ENCODE results near the gene EHD2.
"Not testable (repeated sequence)": the region's sequence is repeated elsewhere in the genome, so short reads cannot be mapped to it uniquely, and the experiment has no call there.

EHD2 gene

DNA sequence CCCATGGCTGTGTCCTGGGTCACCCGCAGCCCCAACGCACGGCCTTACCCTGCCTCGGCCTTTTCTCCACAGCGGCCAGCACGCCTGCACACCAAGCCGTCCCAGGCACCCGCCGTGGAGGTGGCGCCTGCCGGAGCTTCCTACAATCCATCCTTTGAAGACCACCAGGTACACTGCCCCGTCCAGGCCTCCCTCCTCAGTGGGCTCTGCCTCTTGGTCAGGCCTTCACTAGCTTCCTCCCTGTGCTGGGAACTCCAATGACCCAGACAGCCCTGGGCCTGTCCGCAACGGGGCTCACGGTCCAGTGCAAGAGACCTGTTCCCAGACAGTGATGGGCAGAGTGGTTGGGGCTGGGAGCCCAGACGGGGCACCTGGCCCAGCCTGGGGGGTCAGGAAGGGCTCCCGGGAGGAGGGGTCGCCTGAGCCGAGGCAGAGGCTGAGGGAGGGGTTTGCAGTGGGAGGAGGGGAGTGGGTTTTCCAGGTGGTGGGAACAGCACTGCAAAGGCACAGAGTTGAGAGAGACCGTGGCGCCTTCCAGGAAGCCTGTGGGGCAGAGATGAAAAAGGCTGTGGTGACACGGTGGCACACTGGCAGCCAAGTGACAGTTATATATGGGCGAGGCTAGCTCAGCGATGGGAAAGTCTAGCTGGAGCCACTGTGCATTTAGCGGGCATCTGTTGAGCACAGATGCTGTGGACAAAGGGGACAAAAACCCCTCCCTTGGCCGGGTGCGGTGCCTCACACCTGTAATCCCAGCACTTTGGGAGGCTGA lies 39.4 kb downstream of the EHD2 start:
- DNase-seq = no peak

DNA sequence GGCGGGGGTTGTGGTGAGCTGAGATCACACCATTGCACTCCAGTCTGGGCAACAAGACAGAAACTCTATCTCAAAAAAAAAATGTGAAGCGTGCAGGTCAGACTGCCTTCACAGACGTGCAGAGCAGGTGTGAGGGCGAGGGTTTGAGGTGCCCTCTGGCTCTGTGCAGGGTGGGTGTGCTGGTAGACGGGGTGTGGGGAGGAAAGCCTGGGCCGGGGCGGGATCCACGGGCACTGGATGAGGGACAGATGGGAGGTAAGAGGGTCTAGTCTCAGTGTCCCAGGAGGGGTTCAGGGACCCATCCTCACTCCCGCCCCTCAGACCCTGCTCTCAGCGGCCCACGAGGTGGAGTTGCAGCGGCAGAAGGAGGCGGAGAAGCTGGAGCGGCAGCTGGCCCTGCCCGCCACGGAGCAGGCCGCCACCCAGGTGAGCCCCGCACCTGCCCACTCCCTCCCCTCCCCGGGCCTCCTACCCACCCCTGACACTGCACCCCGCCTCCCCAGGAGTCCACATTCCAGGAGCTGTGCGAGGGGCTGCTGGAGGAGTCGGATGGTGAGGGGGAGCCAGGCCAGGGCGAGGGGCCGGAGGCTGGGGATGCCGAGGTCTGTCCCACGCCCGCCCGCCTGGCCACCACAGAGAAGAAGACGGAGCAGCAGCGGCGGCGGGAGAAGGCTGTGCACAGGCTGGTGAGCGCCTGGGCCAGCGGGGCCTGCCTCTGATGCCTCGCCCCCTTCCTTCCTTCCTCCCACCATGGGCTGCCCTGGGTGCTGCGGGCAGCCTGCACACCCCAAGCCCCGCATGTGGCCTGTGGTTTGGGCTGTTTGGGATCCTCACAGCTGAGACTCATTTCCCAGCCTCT lies 41.2 kb downstream of the EHD2 start:
- DNase-seq = no peak

DNA sequence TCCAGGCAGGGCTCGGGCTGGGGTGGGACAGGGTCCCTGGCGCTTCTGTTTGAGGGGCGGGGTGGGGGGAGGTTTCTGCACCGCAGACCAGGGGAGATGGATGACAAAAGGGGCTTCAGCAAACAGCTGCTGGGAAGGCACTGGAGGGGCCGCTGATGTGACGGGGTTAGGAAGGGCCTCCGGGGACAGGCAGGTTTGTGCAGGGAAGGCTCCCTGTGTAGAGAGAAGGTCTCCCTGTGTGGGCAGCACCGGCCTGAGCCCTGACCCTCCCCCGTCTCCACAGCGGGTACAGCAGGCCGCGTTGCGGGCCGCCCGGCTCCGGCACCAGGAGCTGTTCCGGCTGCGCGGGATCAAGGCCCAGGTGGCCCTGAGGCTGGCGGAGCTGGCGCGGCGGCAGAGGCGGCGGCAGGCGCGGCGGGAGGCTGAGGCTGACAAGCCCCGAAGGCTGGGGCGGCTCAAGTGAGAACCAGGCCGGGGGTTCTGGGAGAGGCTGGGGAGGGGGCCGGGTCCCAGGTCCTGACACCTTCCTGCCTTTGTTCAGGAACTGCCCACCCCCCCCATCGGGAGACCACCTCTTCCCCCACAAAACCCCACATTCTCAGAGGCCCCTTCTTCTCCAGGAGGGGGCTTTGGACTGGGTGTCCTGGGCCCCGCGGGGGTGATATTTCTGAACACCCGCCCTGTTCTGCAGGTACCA lies 42.0 kb downstream of the EHD2 start:
- DNase-seq = no peak

DNA sequence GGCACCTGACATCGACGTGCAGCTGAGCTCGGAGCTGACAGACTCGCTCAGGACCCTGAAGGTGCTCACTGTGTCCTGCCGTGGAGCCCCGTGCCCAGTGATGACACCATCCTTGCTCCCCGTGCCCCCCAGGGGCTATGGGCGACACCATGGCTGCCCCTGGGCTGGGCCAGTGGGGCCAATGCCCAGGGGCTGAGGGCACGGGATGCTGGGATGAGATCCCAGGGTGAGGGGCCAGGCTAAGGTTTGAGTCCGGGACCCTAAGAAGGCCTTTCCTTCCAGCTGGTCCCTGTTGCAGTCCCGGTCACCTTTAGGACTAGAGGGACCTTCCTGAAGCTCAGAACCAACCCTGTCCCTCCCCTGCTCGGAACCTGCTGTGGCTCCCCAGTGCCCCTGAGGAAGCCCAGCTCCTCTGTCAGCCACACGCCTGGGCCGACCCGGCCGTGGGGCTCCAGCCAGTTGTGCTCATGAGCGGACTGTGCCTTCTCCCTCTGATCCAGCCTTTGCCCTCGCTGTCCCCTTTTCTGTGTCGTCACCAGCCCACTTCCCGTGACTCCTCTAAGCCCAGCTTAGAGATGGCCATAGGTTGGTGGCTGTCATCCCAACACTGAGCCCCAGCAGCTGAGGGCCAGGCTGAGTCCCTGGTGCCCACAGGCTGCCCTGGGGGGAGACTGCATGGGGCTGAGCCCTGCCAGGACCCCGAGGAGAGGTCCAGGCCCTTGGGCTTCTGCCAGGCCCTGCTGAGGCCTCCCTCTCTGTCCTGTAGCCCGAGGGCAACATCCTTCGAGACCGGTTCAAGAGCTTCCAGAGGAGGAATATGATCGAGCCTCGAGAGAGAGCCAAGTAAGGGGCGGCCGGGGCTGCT lies 42.8 kb downstream of the EHD2 start:
- no peak for DNase-seq

DNA sequence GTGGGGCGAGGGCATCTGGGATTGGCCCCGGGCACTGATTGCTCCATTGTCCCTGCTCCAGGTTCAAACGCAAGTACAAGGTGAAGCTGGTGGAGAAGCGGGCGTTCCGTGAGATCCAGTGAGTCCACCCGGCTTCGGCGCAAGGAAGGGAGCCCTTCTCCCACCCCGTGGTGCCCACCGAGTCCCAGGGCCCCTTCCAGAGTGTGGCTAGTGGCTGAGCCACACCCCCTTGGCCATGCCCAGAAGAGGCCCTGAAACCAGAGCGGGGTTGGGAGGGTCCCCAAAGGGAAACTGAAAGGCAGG lies 43.4 kb downstream of the EHD2 start:
- no peak for DNase-seq

DNA sequence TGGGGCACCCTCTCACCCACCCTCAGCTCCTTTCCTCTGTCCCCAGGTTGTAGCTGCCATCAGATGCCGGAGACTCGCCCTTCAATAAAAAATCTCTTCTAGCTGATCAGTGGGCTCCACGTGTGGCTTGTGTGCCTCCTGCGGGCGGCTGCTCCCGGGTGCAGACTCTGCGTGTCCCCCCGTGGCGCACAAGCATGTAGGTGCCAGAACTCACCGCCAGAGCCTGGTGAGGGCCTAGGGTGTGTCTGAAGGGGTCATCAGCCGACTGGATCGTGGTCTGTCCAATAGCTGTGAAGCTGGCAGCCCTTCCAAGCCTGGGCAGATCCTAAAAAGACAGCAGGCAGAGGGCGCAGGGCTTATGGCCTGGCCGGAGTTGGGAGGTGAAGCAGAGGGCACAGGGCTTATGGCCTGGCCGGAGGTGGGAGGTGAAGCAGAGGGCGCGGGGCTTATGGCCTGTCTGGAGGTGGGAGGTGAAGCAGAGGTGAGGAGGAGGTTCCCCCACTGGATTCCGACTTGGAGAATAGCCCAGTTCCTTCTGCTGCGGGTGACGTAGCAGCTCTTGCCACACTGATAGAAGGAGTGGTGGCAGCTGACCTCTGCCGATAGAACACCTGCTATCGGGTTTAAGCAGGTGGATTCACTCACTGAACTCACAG lies 43.9 kb downstream of the EHD2 start:
- DNase-seq = no peak

DNA sequence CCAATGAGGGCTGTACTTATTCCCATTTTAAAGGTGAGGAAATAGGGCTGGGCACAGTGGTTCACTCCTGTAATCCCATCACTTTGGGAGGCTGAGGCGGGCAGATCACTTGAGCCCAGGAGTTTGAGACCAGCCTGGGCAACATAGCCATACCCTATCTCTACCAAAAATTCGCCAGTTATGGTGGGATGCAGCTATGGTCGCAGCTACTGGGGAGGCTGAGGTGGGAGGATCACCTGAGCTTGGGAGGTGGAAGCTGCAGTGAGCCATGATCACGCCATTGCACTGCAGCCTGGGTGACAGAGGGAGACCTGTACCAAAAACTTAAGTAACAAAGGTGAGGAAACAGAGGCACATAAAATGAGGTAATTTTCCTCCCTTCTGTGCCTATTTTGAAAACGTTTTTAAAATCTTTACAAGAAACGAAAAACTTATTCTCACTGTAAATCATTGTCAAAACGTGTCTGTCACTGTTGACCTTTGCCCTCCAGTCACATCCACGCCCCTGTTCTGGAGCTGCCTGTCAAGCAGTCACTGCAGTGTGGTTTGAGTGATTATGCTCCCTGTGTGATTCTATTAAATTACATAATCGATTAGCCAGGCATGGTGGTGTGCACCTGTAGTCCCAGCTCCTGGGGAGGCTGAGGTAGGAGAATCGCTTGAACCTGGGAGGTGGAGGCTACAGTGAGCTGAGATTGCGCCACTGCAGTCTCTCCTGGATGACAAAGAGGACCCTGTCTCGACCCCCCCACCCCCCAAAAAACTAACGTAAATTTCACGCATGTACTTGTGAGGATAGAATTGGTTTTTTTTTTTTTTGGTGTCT lies 44.6 kb downstream of the EHD2 start:
- DNase-seq = no peak

DNA sequence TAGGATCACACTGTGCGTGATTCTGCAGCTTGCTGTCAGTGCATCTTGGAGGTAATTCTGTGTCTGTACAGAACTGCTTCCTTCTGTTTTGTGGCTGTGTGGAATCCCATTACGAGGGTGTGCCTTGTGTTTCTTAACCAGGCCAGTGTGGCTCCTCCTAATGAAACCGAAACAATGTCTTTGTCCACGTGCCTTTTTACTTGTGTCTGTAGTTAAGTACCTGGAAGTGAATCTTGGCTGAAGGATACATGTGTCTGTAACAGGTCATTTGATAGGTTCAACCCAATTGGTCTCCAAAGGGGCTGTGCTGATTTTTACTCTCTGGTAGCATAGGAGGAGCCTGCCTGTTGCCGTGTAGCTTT lies 45.2 kb downstream of the EHD2 start:
- no peak for DNase-seq

DNA sequence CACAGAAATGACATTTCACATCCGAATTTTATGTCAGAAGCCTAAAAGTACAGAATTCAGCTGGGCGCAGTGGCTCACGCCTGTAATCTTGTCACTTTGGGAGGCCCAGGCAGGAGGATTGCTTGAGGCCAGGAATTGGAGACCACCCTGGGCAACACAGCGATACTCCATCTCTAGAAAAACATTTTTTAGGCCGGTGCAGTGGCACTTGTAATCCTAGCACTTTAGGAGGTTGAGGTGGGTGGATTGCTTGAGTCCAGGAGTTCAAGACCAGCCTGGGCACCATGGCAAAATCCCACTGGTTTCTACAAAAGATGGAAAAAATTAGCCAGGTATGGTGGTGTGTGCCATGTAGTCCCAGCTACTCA lies 47.4 kb downstream of the EHD2 start:
- DNase-seq = no peak

DNA sequence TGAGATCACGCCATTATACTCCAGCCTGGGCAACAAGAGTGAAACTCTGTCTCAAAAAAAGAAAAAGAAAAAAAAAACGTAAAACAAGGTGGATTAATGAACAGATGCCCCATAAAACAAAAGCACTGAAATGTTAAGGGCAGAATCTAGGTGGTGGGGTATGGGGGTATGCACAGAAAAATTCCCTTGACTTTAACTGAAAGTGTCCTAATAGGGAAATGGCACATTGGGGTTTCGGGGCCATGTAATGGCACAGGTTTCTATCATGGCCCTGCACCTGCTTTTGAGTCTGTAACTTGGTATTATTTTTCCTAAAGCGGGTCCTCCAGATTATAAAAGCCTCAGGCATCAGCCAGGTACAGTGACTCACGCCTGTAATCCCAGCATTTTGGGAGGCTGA lies 48.3 kb downstream of the EHD2 start:
- no peak for DNase-seq

DNA sequence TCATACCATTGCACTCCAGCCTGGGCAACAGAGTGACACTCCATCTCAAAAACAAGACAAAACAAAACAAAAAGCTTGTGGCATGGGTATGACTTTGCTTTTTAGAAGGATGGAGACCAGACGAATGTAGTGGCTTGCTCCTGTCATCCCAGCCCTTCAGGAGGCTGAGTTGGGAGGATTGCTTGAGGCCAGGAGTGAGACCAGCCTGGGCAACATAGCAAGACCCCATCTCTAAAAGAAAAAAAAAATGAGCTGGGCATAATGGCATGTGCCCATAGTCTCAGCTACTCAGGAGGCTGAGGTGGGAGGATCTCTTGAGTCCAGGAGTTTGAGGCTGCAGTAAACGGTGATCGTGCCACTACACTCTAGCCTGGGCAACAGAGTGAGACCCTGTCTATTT lies 48.9 kb downstream of the EHD2 start:
- no peak for DNase-seq

DNA sequence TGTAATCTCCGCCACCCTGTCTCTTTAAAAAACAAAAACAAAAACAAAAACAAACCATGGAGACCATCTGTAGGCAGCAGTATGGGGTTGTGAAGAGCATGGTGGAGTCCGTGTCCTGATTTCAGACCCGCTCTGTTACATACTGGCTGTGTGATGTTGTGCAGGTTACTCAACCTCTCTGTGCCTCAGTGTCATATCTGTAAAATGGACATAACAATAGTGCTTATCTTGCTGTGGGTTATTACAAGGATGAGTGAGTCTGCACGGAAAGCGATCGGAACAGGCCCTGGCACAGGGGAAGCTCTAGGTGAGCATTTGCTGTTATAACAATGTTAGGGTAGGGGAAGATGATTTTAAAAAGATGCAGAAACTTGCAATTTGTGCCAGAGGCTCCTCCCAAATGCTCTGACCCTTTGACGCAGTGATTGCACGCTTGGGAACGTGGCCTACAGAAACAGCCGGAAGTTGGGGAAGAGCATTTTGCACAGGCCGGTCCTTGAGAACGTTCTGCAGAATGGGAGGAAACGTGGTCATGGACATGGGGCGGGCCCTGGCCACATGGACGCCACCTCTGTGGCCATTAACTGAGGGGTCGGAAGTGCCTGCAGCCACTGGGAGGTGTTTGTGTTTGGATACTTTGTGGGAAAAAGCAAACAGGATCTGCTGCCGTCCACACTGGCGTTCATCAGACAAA lies 49.5 kb downstream of the EHD2 start:
- no peak for DNase-seq

DNA sequence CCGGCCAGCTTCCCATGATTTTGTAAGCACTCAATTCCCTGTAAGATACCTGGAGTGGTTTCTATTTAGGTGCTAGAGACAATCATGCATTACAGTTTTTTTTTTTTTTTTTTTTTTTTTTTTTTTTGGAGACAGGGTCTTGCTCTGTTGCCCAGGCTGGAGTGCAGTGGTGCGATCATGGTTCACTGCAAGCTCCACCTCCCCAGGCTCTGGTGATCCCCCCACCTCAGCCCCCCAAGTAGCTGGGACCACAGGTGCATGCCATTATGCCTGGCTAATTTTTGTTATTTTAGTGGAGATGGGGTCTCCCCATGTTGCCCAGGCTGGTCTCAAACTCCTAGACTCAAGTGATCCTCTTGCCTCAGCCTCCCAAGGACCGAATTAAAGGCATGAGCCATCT lies 51.5 kb downstream of the EHD2 start:
- DNase-seq = not testable (repeated sequence)

DNA sequence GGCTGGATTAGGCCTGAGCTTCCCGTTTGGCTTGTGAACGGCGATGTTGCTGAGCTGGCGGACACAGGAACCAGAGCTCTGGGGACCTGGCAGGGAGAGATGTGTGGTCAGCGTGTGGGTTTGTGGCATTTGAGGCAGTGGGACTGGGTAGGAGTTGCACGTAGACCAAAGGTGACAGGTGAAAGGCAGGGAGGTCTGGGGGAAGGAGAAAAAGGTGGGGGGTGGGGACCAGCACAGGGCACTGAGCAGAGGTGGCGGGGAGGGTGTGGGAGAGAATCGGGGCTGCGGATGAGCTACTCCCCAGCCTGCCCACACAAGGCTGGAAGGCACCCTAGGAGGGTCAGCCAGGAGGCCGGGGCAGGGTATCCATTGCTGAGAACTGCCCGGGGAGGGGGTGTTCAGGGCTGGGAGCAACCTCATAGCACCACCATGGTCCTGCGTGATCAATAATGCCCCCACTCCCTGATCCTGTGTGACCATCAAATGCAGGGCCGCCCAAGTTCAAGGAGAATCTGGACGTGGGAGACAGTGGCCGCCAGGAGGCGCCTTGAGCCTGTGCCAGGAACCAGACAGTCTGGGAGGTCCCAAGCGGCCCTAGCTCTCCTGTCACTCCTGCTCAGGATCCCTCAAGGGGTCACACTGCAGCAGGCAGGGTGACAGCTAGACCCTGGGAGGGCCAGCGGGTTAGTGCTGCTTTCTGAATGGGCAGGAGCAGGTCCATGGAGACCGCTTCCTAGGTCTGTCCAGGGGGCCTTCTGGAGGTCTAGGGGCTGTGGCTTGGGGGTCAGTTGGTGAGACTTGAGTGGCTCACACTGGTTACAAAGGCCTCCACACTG lies 52.5 kb downstream of the EHD2 start:
- peak; percentile 49 for DNase-seq

DNA sequence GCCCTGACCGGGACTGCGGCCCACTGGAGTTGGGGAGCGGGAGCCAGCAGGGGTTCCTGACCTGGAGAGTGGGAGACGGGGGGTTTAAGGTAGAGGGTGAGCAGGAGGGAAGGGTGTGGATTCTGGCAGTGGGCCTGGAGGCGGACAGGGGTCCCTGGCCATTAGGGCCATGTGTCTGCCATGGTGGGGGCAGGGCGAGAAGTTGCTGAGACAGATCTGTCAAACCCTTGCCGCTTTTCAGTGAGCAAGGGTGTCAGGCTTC lies 53.1 kb downstream of the EHD2 start:
- DNase-seq = no peak

DNA sequence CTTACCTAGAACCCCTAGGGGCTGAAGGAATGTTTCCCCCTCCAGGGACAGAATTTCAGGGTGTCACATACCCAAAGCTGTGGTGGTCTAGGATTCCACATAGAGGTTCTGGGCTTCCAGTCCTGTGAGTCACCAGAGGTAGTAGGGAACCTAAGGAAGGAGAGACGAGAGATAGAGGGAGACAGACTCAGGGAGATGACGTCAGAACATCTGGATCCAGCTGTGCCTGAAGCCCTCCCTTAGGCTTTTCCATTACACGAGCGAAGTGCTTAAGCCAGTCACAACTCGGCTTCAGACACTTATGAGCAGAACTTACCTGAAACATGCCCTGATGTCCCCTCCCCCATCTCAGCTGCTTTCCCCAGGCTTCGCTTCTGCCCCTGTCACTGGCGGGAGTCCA lies 53.4 kb downstream of the EHD2 start:
- DNase-seq = no peak

DNA sequence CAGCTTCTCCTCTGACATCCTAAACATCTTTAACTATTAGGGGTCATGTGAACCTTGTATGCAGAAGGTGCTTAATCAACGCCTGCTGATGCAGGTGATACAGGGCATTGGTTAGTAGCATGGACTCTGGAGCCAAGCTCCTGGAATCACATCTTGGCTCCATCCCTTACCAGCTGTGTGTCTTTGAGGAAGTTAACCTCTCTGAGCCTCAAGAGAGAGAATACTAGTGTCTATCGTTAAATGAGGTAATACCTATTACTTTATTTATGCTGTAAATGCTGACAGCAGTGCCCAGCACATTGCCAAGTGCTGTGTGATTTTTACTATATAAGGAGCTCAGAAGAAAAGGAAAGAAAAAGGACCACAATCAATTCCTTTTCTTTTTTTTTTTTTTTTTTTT lies 54.1 kb downstream of the EHD2 start:
- no peak for DNase-seq

DNA sequence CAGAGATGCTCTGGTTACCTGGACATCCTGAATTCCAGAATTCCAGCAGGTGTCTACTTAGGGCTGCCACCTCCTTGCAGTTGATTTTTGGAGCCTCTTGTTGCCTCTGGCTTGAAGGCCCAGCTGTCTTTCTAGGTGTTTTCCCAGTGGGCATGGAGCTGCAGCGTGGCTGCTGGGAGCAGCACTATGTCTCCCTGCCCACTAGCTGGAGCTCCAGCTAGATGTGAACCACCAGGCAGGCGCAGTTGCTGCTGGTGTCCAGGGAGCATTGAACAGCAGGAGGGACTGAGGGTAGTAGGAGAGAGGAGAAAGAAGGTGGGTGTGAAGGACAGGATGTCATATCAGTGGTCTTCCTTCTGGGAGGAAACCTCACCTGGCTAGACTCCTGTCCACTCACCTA lies 55.4 kb downstream of the EHD2 start:
- no peak for DNase-seq

DNA sequence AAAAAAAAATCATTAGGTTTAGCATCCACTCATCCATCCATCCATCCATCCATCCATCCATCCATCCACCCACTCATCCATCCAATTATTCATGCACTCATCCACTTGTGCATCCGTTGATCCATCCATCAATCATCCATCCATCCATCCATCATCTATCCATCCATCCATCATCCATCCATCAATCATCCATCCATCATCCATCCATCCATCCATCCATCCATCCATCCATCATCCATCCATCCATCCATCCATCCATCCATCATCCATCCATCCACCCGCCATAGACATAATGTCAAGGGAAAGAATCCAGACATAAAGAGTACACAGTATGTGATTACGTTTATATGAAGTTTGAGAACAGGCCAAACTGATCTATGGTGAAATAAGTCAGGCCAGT lies 56.3 kb downstream of the EHD2 start:
- no peak for DNase-seq

DNA sequence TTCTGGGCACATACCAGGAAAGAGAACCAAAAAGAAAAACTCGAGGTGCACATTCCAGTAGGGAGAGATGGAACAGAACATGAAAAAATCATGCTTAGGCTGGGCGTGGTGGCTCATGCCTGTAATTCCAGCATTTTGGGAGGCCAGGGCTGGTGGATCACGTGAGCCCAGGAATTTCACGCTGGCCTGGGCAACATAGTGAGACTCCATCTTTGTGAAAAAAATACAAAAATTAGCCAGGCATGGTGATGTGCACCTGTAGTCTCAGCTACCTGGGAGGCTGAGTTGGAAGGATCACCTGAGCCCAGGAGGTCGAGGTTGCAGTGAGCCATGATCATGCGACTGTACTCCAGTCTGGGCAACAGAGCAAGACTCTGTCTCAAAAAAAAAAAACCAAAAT lies 58.1 kb downstream of the EHD2 start:
- not testable (repeated sequence) for DNase-seq

All from CD4-positive, alpha-beta T cell treated with Interleukin-17A for 1 hour (primary cell).